Mucosa of stomach (tissue), 1 donor: ENCODE results near the gene SRBD1.

Experiments
- H3K27me3 ChIP-seq: one replicate; pipeline ENCODE4 v1.7.0; 2013; ENCODE audit warnings: mild to moderate bottlenecking, low read length; ENCODE audit not compliant: control insufficient read depth, insufficient read depth
- H3K36me3 ChIP-seq: one replicate; pipeline ENCODE4 v1.7.0; 2013; ENCODE audit warnings: low read length; ENCODE audit not compliant: control insufficient read depth, insufficient read depth
- H3K4me1 ChIP-seq: one replicate; pipeline ENCODE4 v1.7.0; 2013; ENCODE audit warnings: mild to moderate bottlenecking, low read length; ENCODE audit not compliant: control insufficient read depth, insufficient read depth
- H3K4me3 ChIP-seq: one replicate; pipeline ENCODE4 v1.7.0; 2013; ENCODE audit warnings: low read length
- H3K9ac ChIP-seq: one replicate; pipeline ENCODE4 v1.7.0; 2013; ENCODE audit warnings: mild to moderate bottlenecking, low read length, moderate library complexity
- H3K9me3 ChIP-seq: one replicate; pipeline ENCODE4 v1.7.0; 2013; ENCODE audit warnings: mild to moderate bottlenecking, low read length, moderate library complexity; ENCODE audit not compliant: control insufficient read depth
- donor health status: Pancreatic carcinoma.

The SRBD1 gene

GRCh38 chr2:45390861-45391260 lies 220.2 kb downstream of the SRBD1 start:
- H3K4me3 ChIP-seq = no peak overlapping the region
- no peaks in the 10 kb centered on the region for H3K36me3 ChIP-seq
- no peaks in the 10 kb centered on the region for H3K9me3 ChIP-seq
- no peak overlapping the region for H3K9ac ChIP-seq
- H3K4me1 ChIP-seq = no peaks in the 10 kb centered on the region
- no peaks in the 10 kb centered on the region for H3K27me3 ChIP-seq

DNA sequence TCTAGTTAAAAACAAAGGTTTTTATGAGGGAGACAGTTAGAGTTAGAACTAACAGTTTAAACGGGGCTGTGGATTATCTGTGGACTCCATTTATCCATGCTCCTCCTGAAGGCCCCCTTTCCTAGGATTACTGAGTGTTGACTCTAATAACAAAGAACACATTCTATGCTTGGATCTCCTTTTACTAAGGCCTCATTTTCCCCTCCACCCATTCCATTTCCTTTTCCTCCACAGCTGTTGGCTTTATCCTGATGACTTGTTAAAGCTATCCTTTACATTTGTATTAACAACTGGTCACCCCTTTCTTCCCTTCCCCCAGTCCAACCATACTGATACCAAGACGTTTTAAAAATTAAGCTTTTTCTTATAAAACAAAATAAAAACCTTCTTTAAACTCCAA lies 220.6 kb downstream of the SRBD1 start:
- H3K9me3 ChIP-seq = no peaks in the 10 kb centered on the region
- no peaks in the 10 kb centered on the region for H3K36me3 ChIP-seq

GRCh38 chr2:45388541-45389100 lies 222.4 kb downstream of the SRBD1 start:
- H3K4me1 ChIP-seq = no peaks in the 10 kb centered on the region
- no peaks in the 10 kb centered on the region for H3K27me3 ChIP-seq
- no peaks in the 10 kb centered on the region for H3K9me3 ChIP-seq
- H3K36me3 ChIP-seq = no peaks in the 10 kb centered on the region
- H3K9ac ChIP-seq = no peak overlapping the region
- no peak overlapping the region for H3K4me3 ChIP-seq

More for the DNA sequence above, 220.6 kb downstream of the SRBD1 start:
- H3K4me1 ChIP-seq = no peaks in the 10 kb centered on the region
- H3K27me3 ChIP-seq = no peaks in the 10 kb centered on the region
- H3K4me3 ChIP-seq = no peak overlapping the region
- no peak overlapping the region for H3K9ac ChIP-seq

DNA sequence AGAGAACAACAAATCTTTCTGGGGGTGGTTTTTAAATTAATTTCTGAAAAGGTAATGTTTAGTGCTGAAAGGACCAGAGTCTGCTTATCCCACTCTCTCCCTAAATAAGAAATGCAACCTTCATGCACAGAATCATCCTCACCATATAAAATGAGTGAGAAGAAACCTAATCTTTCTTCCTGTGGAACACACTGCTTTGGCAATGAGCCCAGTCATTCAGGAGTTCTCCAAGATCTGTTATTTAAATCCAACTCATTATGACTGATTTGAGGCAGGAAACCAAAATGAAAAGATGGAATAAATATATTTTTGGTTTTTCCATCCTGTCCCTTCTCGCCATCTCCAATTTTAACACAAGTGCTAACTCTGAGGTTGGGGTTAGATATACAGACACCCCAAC lies 228.3 kb downstream of the SRBD1 start:
- Histone ChIP-seq H3K9ac (no peak overlapping the region), H3K4me1 (no peaks in the 10 kb centered on the region), H3K9me3 (no peaks in the 10 kb centered on the region), H3K36me3 (no peaks in the 10 kb centered on the region), H3K27me3 (no peaks in the 10 kb centered on the region), H3K4me3 (no peak overlapping the region)

DNA sequence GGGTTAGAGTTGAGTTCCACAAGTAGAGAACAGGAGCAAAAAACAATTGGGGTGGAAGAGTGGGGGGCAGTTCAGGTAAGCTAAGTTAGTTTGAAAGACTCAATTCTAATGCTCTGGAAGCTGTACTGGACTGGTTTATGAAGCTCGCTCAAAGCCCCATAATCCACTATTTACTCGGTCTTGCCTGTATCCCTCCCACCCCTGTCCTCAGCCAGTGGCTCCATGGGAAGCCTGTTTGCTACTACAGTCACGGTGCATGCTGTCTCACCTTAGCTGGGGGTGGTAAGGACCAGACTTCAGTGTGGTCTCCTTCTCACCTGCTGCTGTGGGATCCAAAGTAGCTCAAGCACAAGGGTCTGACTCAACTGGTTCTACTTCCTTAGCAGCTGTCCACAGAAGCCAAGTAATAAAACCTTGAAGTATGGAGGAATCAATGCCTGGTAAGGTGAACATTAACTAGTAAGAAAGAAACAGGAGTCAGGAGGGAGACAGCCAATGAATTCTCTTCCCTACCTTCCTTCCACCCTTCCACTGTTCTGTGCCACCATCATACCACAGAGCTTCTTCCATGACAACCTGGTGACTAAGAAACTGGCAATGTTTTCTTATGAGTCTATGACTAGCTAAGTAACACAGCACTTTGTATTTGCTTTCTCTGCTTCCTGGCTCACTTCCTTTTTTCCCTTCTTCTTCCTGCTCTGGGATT lies 230.8 kb downstream of the SRBD1 start:
- H3K27me3 ChIP-seq = no peaks in the 10 kb centered on the region
- H3K36me3 ChIP-seq = no peaks in the 10 kb centered on the region
- no peak overlapping the region for H3K9ac ChIP-seq
- no peaks in the 10 kb centered on the region for H3K4me1 ChIP-seq
- H3K9me3 ChIP-seq = no peaks in the 10 kb centered on the region
- no peak overlapping the region for H3K4me3 ChIP-seq

- no peaks in the 10 kb centered on the region for H3K27me3 ChIP-seq
- no peaks in the 10 kb centered on the region for H3K36me3 ChIP-seq
- H3K4me3 ChIP-seq = no peak overlapping the region
- no peak overlapping the region for H3K9ac ChIP-seq
- H3K9me3 ChIP-seq = no peaks in the 10 kb centered on the region
- H3K4me1 ChIP-seq = no peaks in the 10 kb centered on the region
Measured at GRCh38 chr2:45379399-45380087, 231.5 kb downstream of the SRBD1 start.

- H3K36me3 ChIP-seq = no peaks in the 10 kb centered on the region
- H3K4me3 ChIP-seq = no peak overlapping the region
- no peaks in the 10 kb centered on the region for H3K27me3 ChIP-seq
- H3K9me3 ChIP-seq = no peaks in the 10 kb centered on the region
- H3K4me1 ChIP-seq = no peaks in the 10 kb centered on the region
- H3K9ac ChIP-seq = no peak overlapping the region
Measured at GRCh38 chr2:45373534-45373933, 237.5 kb downstream of the SRBD1 start.

DNA sequence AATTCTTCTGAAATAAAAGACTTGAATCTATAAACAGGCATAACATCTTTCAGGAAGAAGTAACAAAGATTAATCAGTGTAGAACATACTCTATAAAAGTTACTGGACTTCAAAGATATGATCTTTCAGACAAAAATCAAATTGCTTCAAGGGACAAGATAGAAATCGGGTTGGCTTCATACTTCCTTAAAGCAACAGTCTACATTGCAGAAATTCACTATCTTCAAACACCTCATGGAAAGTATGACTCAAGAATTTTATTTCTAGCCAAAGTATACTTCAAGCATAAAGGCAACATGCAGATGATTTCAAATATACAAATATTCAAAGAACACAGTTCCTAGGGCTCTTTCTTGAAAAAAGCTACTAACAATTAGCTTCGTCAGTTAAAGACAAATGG lies 240.7 kb downstream of the SRBD1 start:
- no peak overlapping the region for H3K9ac ChIP-seq
- no peaks in the 10 kb centered on the region for H3K4me1 ChIP-seq
- no peaks in the 10 kb centered on the region for H3K27me3 ChIP-seq
- H3K9me3 ChIP-seq = no peaks in the 10 kb centered on the region
- H3K36me3 ChIP-seq = no peaks in the 10 kb centered on the region
- no peak overlapping the region for H3K4me3 ChIP-seq

DNA sequence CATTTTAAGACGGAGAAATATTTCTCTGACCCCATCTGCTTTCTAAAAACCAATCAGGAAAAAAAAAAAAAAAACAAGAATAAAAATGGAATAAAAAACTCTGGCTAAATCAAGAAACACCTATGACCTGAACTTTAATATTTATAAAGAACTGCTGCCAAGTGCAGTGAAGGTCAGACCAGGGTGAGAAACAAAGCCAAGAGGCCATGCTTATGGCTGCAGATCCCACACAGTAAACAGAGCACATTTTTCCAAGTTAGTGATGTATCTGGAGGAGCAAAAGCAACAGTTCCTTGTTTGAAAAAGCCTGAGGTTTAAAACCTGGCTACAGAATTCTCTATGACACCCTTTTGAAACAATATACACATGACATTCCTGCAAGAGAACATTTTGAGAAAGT lies 242.3 kb downstream of the SRBD1 start:
- no peaks in the 10 kb centered on the region for H3K4me1 ChIP-seq
- no peaks in the 10 kb centered on the region for H3K27me3 ChIP-seq
- no peaks in the 10 kb centered on the region for H3K36me3 ChIP-seq
- no peak overlapping the region for H3K9ac ChIP-seq
- no peak overlapping the region for H3K4me3 ChIP-seq
- H3K9me3 ChIP-seq = no peaks in the 10 kb centered on the region

DNA sequence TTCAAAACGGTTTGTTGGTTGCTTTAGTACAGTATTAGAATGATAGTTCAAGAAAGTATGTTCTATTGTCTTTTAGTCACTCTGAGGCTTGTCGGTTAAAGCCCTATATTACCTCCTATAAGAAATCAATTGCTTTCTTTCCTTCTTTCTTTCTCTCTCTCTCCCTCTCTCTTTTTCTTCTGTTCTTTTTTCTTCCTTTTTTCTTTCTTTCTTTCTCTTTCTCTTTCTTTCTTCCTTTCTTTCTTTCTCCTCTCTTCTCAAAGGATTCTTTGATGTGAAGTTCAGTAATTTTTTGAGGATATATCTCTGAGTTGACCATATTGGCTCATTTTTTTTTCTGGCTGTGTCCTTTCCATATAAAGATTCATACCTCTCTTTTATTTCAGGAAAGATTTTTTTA lies 249.4 kb downstream of the SRBD1 start:
- H3K4me3 ChIP-seq = no peak overlapping the region
- no peaks in the 10 kb centered on the region for H3K4me1 ChIP-seq
- H3K9me3 ChIP-seq = no peaks in the 10 kb centered on the region
- no peaks in the 10 kb centered on the region for H3K36me3 ChIP-seq
- no peaks in the 10 kb centered on the region for H3K27me3 ChIP-seq
- no peak overlapping the region for H3K9ac ChIP-seq

DNA sequence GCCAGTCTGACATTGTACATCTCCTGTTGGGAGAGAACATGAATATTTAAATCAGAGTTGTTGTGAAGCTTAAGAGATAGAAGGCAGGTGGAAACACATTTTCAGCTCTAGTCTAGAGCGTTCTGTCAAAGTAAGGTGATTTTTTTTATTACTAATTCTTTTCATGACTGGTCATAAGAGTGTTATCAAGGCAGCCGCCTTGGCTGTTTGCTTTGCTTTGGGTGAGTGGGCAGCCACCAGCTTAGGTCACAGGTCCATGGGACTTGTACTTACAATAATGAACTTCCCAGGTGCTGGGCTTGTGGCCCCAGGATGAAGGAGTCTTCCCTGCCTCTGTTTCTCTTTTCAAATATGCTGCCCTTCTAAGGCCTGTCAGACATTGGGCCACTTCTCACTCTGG lies 256.3 kb downstream of the SRBD1 start:
- no peaks in the 10 kb centered on the region for H3K9me3 ChIP-seq
- no peaks in the 10 kb centered on the region for H3K36me3 ChIP-seq
- no peaks in the 10 kb centered on the region for H3K4me1 ChIP-seq
- H3K27me3 ChIP-seq = peaks cover 3% of the 10 kb centered on the region
- H3K9ac ChIP-seq = no peak overlapping the region
- no peak overlapping the region for H3K4me3 ChIP-seq

- H3K9ac ChIP-seq = no peak overlapping the region
- H3K27me3 ChIP-seq = peaks cover 3% of the 10 kb centered on the region
- H3K4me1 ChIP-seq = no peaks in the 10 kb centered on the region
- H3K9me3 ChIP-seq = no peaks in the 10 kb centered on the region
- H3K36me3 ChIP-seq = no peaks in the 10 kb centered on the region
- H3K4me3 ChIP-seq = no peak overlapping the region
Measured at GRCh38 chr2:45353879-45354278, 257.2 kb downstream of the SRBD1 start.
